Mesenchymal stem cell (in vitro differentiated cells and primary cell): ENCODE measurements around the gene ZNHIT3.

Experiments
- DNase-seq: peaks from one replicate; pipeline ENCODE4 v3.0.0-alpha.2; 2013
- H2AFZ ChIP-seq: one replicate; pipeline ENCODE4 v1.6.1; 2013; ENCODE audit warnings: low read depth, mild to moderate bottlenecking, control low read depth, inconsistent platforms, low read length, moderate library complexity
- H2AK5ac ChIP-seq: 2 replicates; pipeline ENCODE4 v1.6.1; 2013; ENCODE audit warnings: low read length, moderate library complexity, mild to moderate bottlenecking, inconsistent platforms; ENCODE audit not compliant: severe bottlenecking
- H2BK120ac ChIP-seq: one replicate; pipeline ENCODE4 v1.6.1; 2013; ENCODE audit warnings: low read depth, mild to moderate bottlenecking, inconsistent platforms, low read length, moderate library complexity
- H2BK12ac ChIP-seq, 2 experiments: one replicate each; pipeline ENCODE4 v1.6.1; 2013; ENCODE audit warnings: inconsistent platforms in 2 of 2, low read length in 2 of 2, mild to moderate bottlenecking in 2 of 2, moderate library complexity in 2 of 2, control low read depth in 1 of 2
- H2BK15ac ChIP-seq: one replicate; pipeline ENCODE4 v1.6.1; 2013; ENCODE audit warnings: mild to moderate bottlenecking, low read depth, inconsistent platforms; ENCODE audit not compliant: poor library complexity, severe bottlenecking
- H2BK5ac ChIP-seq: 2 replicates; pipeline ENCODE4 v1.6.1; 2013; ENCODE audit warnings: low read depth, mild to moderate bottlenecking, low read length, control low read depth, inconsistent platforms; ENCODE audit not compliant: poor library complexity, severe bottlenecking
- H3K14ac ChIP-seq, 2 experiments: one replicate each; pipeline ENCODE4 v1.6.1; 2013; ENCODE audit warnings: inconsistent platforms in 2 of 2, low read length in 2 of 2, control low read depth in 1 of 2, mild to moderate bottlenecking in 1 of 2, moderate library complexity in 1 of 2
- H3K18ac ChIP-seq, 2 experiments: one replicate each; pipeline ENCODE4 v1.6.1; 2013; ENCODE audit warnings: inconsistent platforms in 2 of 2, low read length in 2 of 2, control low read depth in 1 of 2, low read depth in 1 of 2, mild to moderate bottlenecking in 1 of 2
- H3K23ac ChIP-seq, 2 experiments: one replicate each; pipeline ENCODE4 v1.6.1; 2013; ENCODE audit warnings: inconsistent platforms in 2 of 2, low read length in 2 of 2, mild to moderate bottlenecking in 2 of 2, moderate library complexity in 2 of 2, control low read depth in 1 of 2
- H3K27ac ChIP-seq: 2 replicates; pipeline ENCODE4 v1.5.1; 2013; ENCODE audit warnings: mild to moderate bottlenecking, moderate library complexity, low read length, control low read depth, inconsistent platforms; ENCODE audit not compliant: poor library complexity, severe bottlenecking
- H3K27me3 ChIP-seq, 2 experiments: 2 replicates each; pipeline versions ENCODE4 v1.6.1 to v1.7.0; 2013; ENCODE audit warnings: low read length in 2 of 2, mild to moderate bottlenecking in 2 of 2, moderate library complexity in 2 of 2, control low read depth in 1 of 2, inconsistent platforms in 1 of 2; ENCODE audit not compliant: control insufficient read depth in 1 of 2, insufficient read depth in 1 of 2
- H3K36me3 ChIP-seq, 2 experiments: 2 replicates each; pipeline versions ENCODE4 v1.6.1 to v1.7.0; 2013; ENCODE audit warnings: low read length in 2 of 2, control low read depth in 1 of 2, inconsistent platforms in 1 of 2, low read depth in 1 of 2, mild to moderate bottlenecking in 1 of 2; ENCODE audit not compliant: insufficient read depth in 2 of 2, control insufficient read depth in 1 of 2
- H3K4ac ChIP-seq, 2 experiments: one replicate each; pipeline ENCODE4 v1.6.1; 2013; ENCODE audit warnings: inconsistent platforms in 2 of 2, low read length in 2 of 2, mild to moderate bottlenecking in 2 of 2, moderate library complexity in 2 of 2, control low read depth in 1 of 2, low read depth in 1 of 2
- H3K4me1 ChIP-seq: 2 replicates; pipeline ENCODE4 v1.6.1; 2013; ENCODE audit warnings: low read depth, low read length, control low read depth; ENCODE audit not compliant: control insufficient read depth, insufficient read depth
- H3K4me2 ChIP-seq: 2 replicates; pipeline ENCODE4 v1.6.1; 2013; ENCODE audit warnings: low read length, mild to moderate bottlenecking, inconsistent platforms; ENCODE audit not compliant: poor library complexity, severe bottlenecking
- H3K4me3 ChIP-seq, 2 experiments: 2 replicates each; pipeline versions ENCODE4 v1.5.1 to v1.7.0; 2013; ENCODE audit warnings: low read length in 2 of 2, mild to moderate bottlenecking in 2 of 2, control low read depth in 1 of 2, low read depth in 1 of 2; ENCODE audit not compliant: insufficient read depth in 1 of 2
- H3K79me1 ChIP-seq: replicated peaks from 2 replicates; pipeline ENCODE4 v1.6.1; 2013; ENCODE audit warnings: mild to moderate bottlenecking, control low read depth, low read length, inconsistent platforms; ENCODE audit not compliant: poor library complexity, severe bottlenecking
- H3K9ac ChIP-seq: 2 replicates; pipeline ENCODE4 v1.7.0; 2013; ENCODE audit warnings: mild to moderate bottlenecking, low read length, moderate library complexity
- H3K9me3 ChIP-seq: 2 replicates; pipeline ENCODE4 v1.7.0; 2013; ENCODE audit warnings: mild to moderate bottlenecking, low read length; ENCODE audit not compliant: control insufficient read depth
- H4K8ac ChIP-seq: one replicate; pipeline ENCODE4 v1.6.1; 2013; ENCODE audit warnings: inconsistent platforms, mild to moderate bottlenecking, low read length, moderate library complexity
- H4K91ac ChIP-seq: one replicate; pipeline ENCODE4 v1.6.1; 2013; ENCODE audit warnings: mild to moderate bottlenecking, low read length, inconsistent platforms
- WGBS: methylation state at CpG from one replicate; pipeline ENCODE4 v1.1.7; 2013; ENCODE audit warnings: mixed read lengths; 5-methylcytosine and 5-hydroxymethylcytosine counted together

ZNHIT3 gene

GRCh38 chr17:36511216-36511615, 24.7 kb downstream of the ZNHIT3 start:
- Histone ChIP-seq H3K36me3 (peaks cover 82 to 96% of the 10 kb centered on the region in 2 experiments), H2BK12ac (no peak overlapping the region), H2BK5ac (no peak overlapping the region), H3K9me3 (no peaks in the 10 kb centered on the region), H3K4ac (no peak overlapping the region), H3K14ac (no peak overlapping the region), H2BK15ac (no peak overlapping the region), H4K91ac (no peak overlapping the region), H2AK5ac (no peak overlapping the region), H3K23ac (no peak overlapping the region), H3K27me3 (no peaks in the 10 kb centered on the region), H3K4me3 (no peak overlapping the region), H3K4me2 (no peak overlapping the region), H2AFZ (no peak overlapping the region), H3K27ac (no peak overlapping the region), H4K8ac (no peak overlapping the region), H3K4me1 (no peaks in the 10 kb centered on the region), H3K9ac (no peak overlapping the region), H3K79me1 (peaks cover 9% of the 10 kb centered on the region), H2BK120ac (no peak overlapping the region), H3K18ac (no peak overlapping the region)
- DNase-seq: no peak
- 95% methylated on average over 5 of the region's 6 CpGs for WGBS

GRCh38 chr17:36512641-36513040, 26.2 kb downstream of the ZNHIT3 start:
- Histone ChIP-seq H3K14ac (no peak overlapping the region), H3K4ac (no peak overlapping the region), H3K4me1 (no peaks in the 10 kb centered on the region), H3K18ac (no peak overlapping the region), H2BK120ac (no peak overlapping the region), H3K27me3 (no peaks in the 10 kb centered on the region), H3K9ac (no peak overlapping the region), H3K27ac (no peak overlapping the region), H2AFZ (no peak overlapping the region), H2BK5ac (no peak overlapping the region), H4K91ac (no peak overlapping the region), H3K4me2 (no peak overlapping the region), H2BK12ac (no peak overlapping the region), H3K9me3 (no peaks in the 10 kb centered on the region), H2BK15ac (no peak overlapping the region), H3K36me3 (peaks cover 68 to 94% of the 10 kb centered on the region in 2 experiments), H3K4me3 (no peak overlapping the region), H3K79me1 (peaks cover 9% of the 10 kb centered on the region), H3K23ac (no peak overlapping the region), H4K8ac (no peak overlapping the region), H2AK5ac (no peak overlapping the region)
- DNase-seq: no peak
- 93% methylated on average over 4 of the region's 5 CpGs for WGBS

GRCh38 chr17:36514856-36515255, 28.4 kb downstream of the ZNHIT3 start:
- Histone ChIP-seq H2AFZ (no peak overlapping the region), H2AK5ac (no peak overlapping the region), H3K9ac (no peak overlapping the region), H3K27ac (no peak overlapping the region), H4K91ac (no peak overlapping the region), H2BK15ac (no peak overlapping the region), H2BK5ac (no peak overlapping the region), H3K4me1 (no peaks in the 10 kb centered on the region), H3K36me3 (peaks cover 55 to 90% of the 10 kb centered on the region in 2 experiments), H4K8ac (no peak overlapping the region), H3K27me3 (no peaks in the 10 kb centered on the region), H3K9me3 (no peaks in the 10 kb centered on the region), H2BK12ac (no peak overlapping the region), H3K14ac (no peak overlapping the region), H3K4me3 (no peak overlapping the region), H2BK120ac (no peak overlapping the region), H3K23ac (no peak overlapping the region), H3K4ac (no peak overlapping the region), H3K79me1 (peaks cover 9% of the 10 kb centered on the region), H3K18ac (no peak overlapping the region), H3K4me2 (no peak overlapping the region)
- 97% methylated on average over 3 of the region's 3 CpGs for WGBS
- no peak for DNase-seq

- 98% methylated on average over 3 of the region's 4 CpGs for WGBS
- Histone ChIP-seq H2BK15ac (no peak overlapping the region), H3K27me3 (no peaks in the 10 kb centered on the region)
Measured at GRCh38 chr17:36515837-36516236, 29.4 kb downstream of the ZNHIT3 start.

More at GRCh38 chr17:36515837-36516236, 29.4 kb downstream of the ZNHIT3 start:
- Histone ChIP-seq H3K14ac (no peak overlapping the region), H3K9me3 (no peaks in the 10 kb centered on the region), H3K9ac (no peak overlapping the region), H3K18ac (no peak overlapping the region), H3K23ac (no peak overlapping the region), H3K4me3 (no peak overlapping the region), H2AK5ac (no peak overlapping the region), H3K4me1 (no peaks in the 10 kb centered on the region), H3K36me3 (peaks cover 47 to 90% of the 10 kb centered on the region in 2 experiments), H3K4ac (no peak overlapping the region), H4K91ac (no peak overlapping the region), H4K8ac (no peak overlapping the region), H2BK12ac (no peak overlapping the region), H3K79me1 (peaks cover 9% of the 10 kb centered on the region), H3K4me2 (no peak overlapping the region), H2BK120ac (no peak overlapping the region), H3K27ac (no peak overlapping the region), H2BK5ac (no peak overlapping the region), H2AFZ (no peak overlapping the region)
- DNase-seq: no peak
